Heart left ventricle (tissue), 13 donors: ENCODE measurements around the gene HHAT.

Experiments used
- CTCF ChIP-seq, 12 donors: fragments of 200-600 bp; sonication (generic) in 4 of 12; IDR thresholded peaks; one replicate each; pipeline versions ENCODE4 v1.5.0 to v1.8.0; 2018 to 2022; ENCODE audit warnings: antibody characterized with exemption in 12 of 12, mild to moderate bottlenecking in 5 of 12
- POLR2A ChIP-seq, 2 donors: fragments of 450-650 bp; IDR thresholded peaks; one replicate each; pipeline ENCODE4 v1.6.1; 2017; ENCODE audit warnings: antibody characterized with exemption in 2 of 2, mild to moderate bottlenecking in 2 of 2, moderate library complexity in 2 of 2
- donor health status: ischemic (EF 13 %, LVEDD 7.1; RV severe dilation, severe dysfunction).
- donor health status: DM: no; HTN: yes; CAD: no.
- donor health status: DM: no; HTN: no; CAD: no.
- donor health status: ischemic (EF 25% LVEDD 6.9; RV normal size, moderate dysfunction).
- donor health status: ischemic (EF 25% LVEDD 5.7; RV mildly dilated, moderate dysfunction).
- donor health status: ischemic (EF 35%, LVEDD 5.7; RV mildly dilated, moderate dysfunction).
- donor health status: nonischemic (EF 11% LVEDD 7.7; RV severe dilation, severe dysfunction).
- donor health status: DM: yes; HTN: yes; CAD: no.
- donor health status: PGD.
- donor health status: ischemic (EF 29% LVEDD 5.4; RV normal size, mild dysfunction).
- donor health status: nonischemic (EF 23%, LVEDD 6.1; RV moderate dilation, normal function).

GRCh38 chr1:210325026-210325670, 3.6 kb upstream of the HHAT start:
- TF ChIP-seq CTCF (IDR thresholded peaks at IDR 0.05) (no peak), POLR2A (IDR thresholded peaks at IDR 0.05) (no peak)
